Skeletal muscle tissue (tissue), 4 donors: ENCODE measurements around the gene EDN2. TPM values are rescaled to one million over a fixed set of nuclear protein-coding genes. Genes with fewer than 3 reads are reported as not detected.

Source experiments
- H3K27ac ChIP-seq: one replicate; pipeline ENCODE4 v1.7.0; 2013; ENCODE audit warnings: mild to moderate bottlenecking, low read depth, low read length, inconsistent platforms
- H3K27me3 ChIP-seq, 3 donors: one replicate each; pipeline ENCODE4 v1.7.0; 2013; ENCODE audit warnings: low read length in 3 of 3; ENCODE audit not compliant: control insufficient read depth in 3 of 3, insufficient read depth in 3 of 3
- H3K36me3 ChIP-seq, 3 donors: one replicate each; pipeline ENCODE4 v1.7.0; 2013; ENCODE audit warnings: low read length in 3 of 3; ENCODE audit not compliant: control insufficient read depth in 3 of 3, insufficient read depth in 3 of 3
- H3K4me1 ChIP-seq, 3 donors: one replicate each; pipeline ENCODE4 v1.7.0; 2013; ENCODE audit warnings: low read length in 3 of 3, mild to moderate bottlenecking in 3 of 3; ENCODE audit not compliant: control insufficient read depth in 3 of 3, insufficient read depth in 3 of 3
- H3K4me3 ChIP-seq, 3 donors: one replicate each; pipeline ENCODE4 v1.7.0; 2013; ENCODE audit warnings: low read length in 3 of 3
- H3K9ac ChIP-seq, 3 donors: one replicate each; pipeline ENCODE4 v1.7.0; 2013; ENCODE audit warnings: low read length in 3 of 3, mild to moderate bottlenecking in 3 of 3, moderate library complexity in 2 of 3, low read depth in 1 of 3
- H3K9me3 ChIP-seq, 3 donors: one replicate each; pipeline ENCODE4 v1.7.0; 2013; ENCODE audit warnings: low read length in 3 of 3; ENCODE audit not compliant: control insufficient read depth in 3 of 3
- total RNA-seq: library from RNA; depleted of rRNA; stranded (reverse); fragments of >200 nt; gene quantifications from one replicate; pipeline ENCODE4 v1.2.3, GENCODE V29; 2014
- donor health status: Osteomylitis.

EDN2 gene
- total RNA-seq, 1 donor from 2014 or later: not detected

- Histone ChIP-seq H3K27me3 (no peaks in the 10 kb centered on the region), H3K9me3 (no peaks in the 10 kb centered on the region), H3K4me3 (peak overlapping the region in 2 of 3 donors; percentile 74 to 77), H3K27ac (peak overlapping the region; percentile 53), H3K36me3 (peaks cover 0 to 2% (median 0%) of the 10 kb centered on the region in 3 donors), H3K9ac (peak overlapping the region in 2 of 3 donors; percentile 76 to 86), H3K4me1 (peaks cover 17 to 34% (median 31%) of the 10 kb centered on the region in 3 donors)
These were observed 32.6 kb upstream of the EDN2 start for GRCh38 chr1:41517062-41517438.

- Histone ChIP-seq H3K4me1 (peaks cover 17 to 34% (median 31%) of the 10 kb centered on the region in 3 donors), H3K4me3 (peak overlapping the region; percentile 74 to 77 (median 74)), H3K36me3 (peaks cover 0 to 2% (median 0%) of the 10 kb centered on the region in 3 donors), H3K9me3 (no peaks in the 10 kb centered on the region), H3K9ac (peak overlapping the region; percentile 65 to 86 (median 76)), H3K27me3 (no peaks in the 10 kb centered on the region), H3K27ac (peak overlapping the region; percentile 53)
These were observed 31.9 kb upstream of the EDN2 start for GRCh38 chr1:41516168-41517061.

GRCh38 chr1:41515778-41516167 lies 31.3 kb upstream of the EDN2 start:
- H3K9ac ChIP-seq: peak overlapping the region in 1 of 3 donors; percentile 86
- H3K27ac ChIP-seq: no peak overlapping the region
- H3K4me1 ChIP-seq: peaks cover 17 to 34% (median 31%) of the 10 kb centered on the region in 3 donors
- peaks cover 0 to 2% (median 0%) of the 10 kb centered on the region in 3 donors for H3K36me3 ChIP-seq
- H3K4me3 ChIP-seq: no peak overlapping the region
- H3K9me3 ChIP-seq: no peaks in the 10 kb centered on the region
- no peaks in the 10 kb centered on the region for H3K27me3 ChIP-seq

- H3K4me1 ChIP-seq: peaks cover 17 to 34% (median 31%) of the 10 kb centered on the region in 3 donors
- H3K9me3 ChIP-seq: no peaks in the 10 kb centered on the region
- peaks cover 0 to 2% (median 0%) of the 10 kb centered on the region in 3 donors for H3K36me3 ChIP-seq
- no peak overlapping the region for H3K27ac ChIP-seq
- H3K9ac ChIP-seq: no peak overlapping the region
- H3K4me3 ChIP-seq: no peak overlapping the region
- no peaks in the 10 kb centered on the region for H3K27me3 ChIP-seq
These were observed 30.7 kb upstream of the EDN2 start for GRCh38 chr1:41515131-41515678.

- peaks cover 0 to 2% (median 0%) of the 10 kb centered on the region in 3 donors for H3K36me3 ChIP-seq
- no peak overlapping the region for H3K27ac ChIP-seq
- no peaks in the 10 kb centered on the region for H3K9me3 ChIP-seq
- H3K4me3 ChIP-seq: no peak overlapping the region
- H3K27me3 ChIP-seq: no peaks in the 10 kb centered on the region
- H3K4me1 ChIP-seq: peaks cover 17 to 34% (median 31%) of the 10 kb centered on the region in 3 donors
- H3K9ac ChIP-seq: no peak overlapping the region
These were observed 29.9 kb upstream of the EDN2 start for GRCh38 chr1:41514381-41514780.

GRCh38 chr1:41513383-41513735 lies 28.9 kb upstream of the EDN2 start:
- Histone ChIP-seq H3K27me3 (no peaks in the 10 kb centered on the region), H3K4me1 (peaks cover 17 to 33% (median 28%) of the 10 kb centered on the region in 3 donors)

GRCh38 chr1:41512701-41513382 lies 28.4 kb upstream of the EDN2 start:
- H3K27ac ChIP-seq: no peak overlapping the region
- H3K4me1 ChIP-seq: peaks cover 17 to 27% (median 22%) of the 10 kb centered on the region in 3 donors
- peaks cover 0 to 2% (median 0%) of the 10 kb centered on the region in 3 donors for H3K36me3 ChIP-seq
- no peak overlapping the region for H3K4me3 ChIP-seq
- H3K27me3 ChIP-seq: no peaks in the 10 kb centered on the region
- no peak overlapping the region for H3K9ac ChIP-seq
- H3K9me3 ChIP-seq: no peaks in the 10 kb centered on the region

More at GRCh38 chr1:41513383-41513735, 28.9 kb upstream of the EDN2 start:
- H3K9me3 ChIP-seq: no peaks in the 10 kb centered on the region
- no peak overlapping the region for H3K4me3 ChIP-seq
- H3K36me3 ChIP-seq: peaks cover 0 to 2% (median 0%) of the 10 kb centered on the region in 3 donors
- no peak overlapping the region for H3K27ac ChIP-seq
- no peak overlapping the region for H3K9ac ChIP-seq

- no peaks in the 10 kb centered on the region for H3K27me3 ChIP-seq
- H3K4me1 ChIP-seq: peaks cover 8 to 18% (median 13%) of the 10 kb centered on the region in 3 donors
- H3K27ac ChIP-seq: no peak overlapping the region
- no peaks in the 10 kb centered on the region for H3K9me3 ChIP-seq
- peaks cover 0 to 2% (median 0%) of the 10 kb centered on the region in 3 donors for H3K36me3 ChIP-seq
- no peak overlapping the region for H3K9ac ChIP-seq
- H3K4me3 ChIP-seq: no peak overlapping the region
These were observed 26.7 kb upstream of the EDN2 start for GRCh38 chr1:41511239-41511540.

- Histone ChIP-seq H3K4me1 (peaks cover 5 to 13% (median 9%) of the 10 kb centered on the region in 3 donors), H3K36me3 (peaks cover 0 to 2% (median 0%) of the 10 kb centered on the region in 3 donors), H3K9ac (no peak overlapping the region), H3K27me3 (no peaks in the 10 kb centered on the region), H3K4me3 (no peak overlapping the region), H3K27ac (no peak overlapping the region), H3K9me3 (no peaks in the 10 kb centered on the region)
These were observed 26.2 kb upstream of the EDN2 start for GRCh38 chr1:41510531-41511238.
